Medulla oblongata (tissue), 1 donor: ENCODE results near the gene KCNK17.

Source experiments
- DNase-seq: peaks from one replicate; pipeline ENCODE4 v3.0.0-alpha.2; 2015; ENCODE audit errors: extremely low spot score

KCNK17 gene, protein sequence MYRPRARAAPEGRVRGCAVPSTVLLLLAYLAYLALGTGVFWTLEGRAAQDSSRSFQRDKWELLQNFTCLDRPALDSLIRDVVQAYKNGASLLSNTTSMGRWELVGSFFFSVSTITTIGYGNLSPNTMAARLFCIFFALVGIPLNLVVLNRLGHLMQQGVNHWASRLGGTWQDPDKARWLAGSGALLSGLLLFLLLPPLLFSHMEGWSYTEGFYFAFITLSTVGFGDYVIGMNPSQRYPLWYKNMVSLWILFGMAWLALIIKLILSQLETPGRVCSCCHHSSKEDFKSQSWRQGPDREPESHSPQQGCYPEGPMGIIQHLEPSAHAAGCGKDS

DNA sequence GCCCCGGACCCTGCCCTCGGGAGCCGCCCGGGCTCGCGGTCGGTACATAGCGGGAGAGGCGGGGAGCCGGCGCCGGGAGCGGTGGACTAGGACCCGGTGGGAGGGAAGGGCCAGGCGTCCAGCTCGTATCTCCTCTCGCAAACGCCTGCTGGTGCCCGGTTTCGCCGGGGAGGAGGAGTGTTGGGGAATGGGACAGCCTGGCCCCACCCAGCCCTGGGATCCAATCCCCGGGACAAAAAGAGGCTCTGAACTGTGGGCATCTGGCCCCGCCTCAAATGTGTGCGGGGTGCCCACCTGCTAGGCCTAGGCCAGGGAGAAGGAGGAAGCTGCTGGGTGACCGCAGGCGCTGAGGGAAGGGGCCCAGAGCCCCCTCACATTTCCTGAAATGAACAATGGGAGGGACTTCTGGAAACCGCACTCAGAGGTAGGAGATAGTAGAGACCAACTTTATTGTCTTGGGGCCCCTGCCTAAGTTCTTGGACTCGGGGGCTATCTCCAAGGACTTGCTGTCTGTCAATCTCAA, at the start of gene KCNK17:
TSS of gene KCNK17 (minus strand) at position 147 of the 523 bp plus-strand sequence. CDS start at position 48, 99 bp downstream.
- DNase-seq, result no peak

DNA sequence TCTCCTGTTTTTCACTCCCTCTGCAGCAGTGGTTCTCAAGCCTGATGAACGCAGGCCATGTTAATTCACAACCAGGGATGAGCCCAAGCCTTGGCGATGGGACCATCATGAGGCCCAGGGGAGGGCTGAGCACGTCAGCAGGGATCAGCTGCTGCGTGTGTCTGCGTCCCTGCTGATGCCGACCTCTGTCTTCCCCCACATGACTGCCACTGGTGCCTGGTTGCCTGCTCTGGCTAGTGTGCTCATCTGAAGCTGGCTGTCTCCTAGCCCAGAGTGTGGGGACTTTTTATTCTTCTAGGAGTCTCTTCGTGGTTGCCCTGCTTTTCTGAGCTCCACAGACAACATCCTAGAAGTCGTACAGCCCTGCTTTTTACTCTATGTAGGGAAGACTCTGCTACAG, 49.1 kb upstream of the KCNK17 start:
- DNase-seq, result no peak

DNA sequence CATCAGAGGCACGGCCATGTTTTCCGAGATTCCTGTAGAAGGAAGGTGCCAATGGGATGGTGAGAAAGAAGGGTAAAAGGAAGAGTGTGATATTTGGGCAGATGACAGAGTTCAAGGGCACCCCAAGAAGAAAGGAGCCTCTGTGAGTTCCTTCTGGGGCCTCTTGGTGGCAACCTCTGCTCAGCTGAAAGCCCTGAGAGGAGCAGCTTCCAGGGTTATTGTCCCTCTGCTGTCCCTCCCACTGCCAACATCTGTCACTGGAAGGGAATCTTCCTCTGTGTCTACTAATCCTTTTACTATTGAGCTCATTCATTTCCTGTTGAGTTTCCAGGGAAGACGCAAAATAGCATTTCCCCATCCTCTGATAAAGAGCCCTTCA, 48.3 kb upstream of the KCNK17 start:
- peak; percentile 79 for DNase-seq

DNA sequence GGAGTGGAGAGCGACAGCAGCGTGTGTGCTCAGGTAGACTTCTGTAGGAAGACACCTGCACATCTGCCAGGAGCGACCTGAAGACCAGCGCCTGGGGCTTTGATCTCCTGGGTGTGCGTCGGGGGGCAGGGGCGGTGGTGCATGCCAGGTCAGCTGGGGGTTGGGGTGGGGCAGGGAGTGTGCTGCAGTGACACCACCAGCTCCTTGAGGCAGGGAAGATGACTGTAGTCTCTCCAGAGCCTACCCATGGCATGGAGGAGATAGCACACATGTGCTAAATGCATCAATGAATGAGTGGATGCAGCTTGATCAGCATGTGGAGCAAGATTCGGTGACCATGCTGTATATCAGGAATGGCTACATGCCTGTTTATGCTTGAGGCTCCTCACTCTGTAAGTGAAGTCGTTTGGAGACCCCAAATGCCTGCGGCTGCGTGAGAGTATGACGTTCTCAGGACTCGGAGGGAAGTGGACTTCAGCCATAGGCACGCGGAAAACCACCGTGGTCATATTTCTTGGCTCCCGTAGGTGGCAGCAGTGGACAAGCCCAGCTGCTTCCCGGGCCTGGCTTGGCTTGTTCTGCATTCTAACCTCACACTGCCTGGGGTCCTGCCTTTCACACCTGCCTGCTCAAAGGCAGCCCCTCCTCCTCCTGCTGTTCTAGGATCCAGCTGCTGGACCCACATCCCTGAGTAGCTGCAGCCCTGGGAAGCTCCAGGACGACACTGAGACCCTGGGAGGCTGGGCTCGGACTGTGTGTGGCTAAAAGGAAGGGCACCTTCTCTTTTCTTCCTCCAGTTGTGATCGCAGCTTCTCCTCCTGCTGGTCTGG, 47.7 kb upstream of the KCNK17 start:
- DNase-seq, result peak; percentile 90

DNA sequence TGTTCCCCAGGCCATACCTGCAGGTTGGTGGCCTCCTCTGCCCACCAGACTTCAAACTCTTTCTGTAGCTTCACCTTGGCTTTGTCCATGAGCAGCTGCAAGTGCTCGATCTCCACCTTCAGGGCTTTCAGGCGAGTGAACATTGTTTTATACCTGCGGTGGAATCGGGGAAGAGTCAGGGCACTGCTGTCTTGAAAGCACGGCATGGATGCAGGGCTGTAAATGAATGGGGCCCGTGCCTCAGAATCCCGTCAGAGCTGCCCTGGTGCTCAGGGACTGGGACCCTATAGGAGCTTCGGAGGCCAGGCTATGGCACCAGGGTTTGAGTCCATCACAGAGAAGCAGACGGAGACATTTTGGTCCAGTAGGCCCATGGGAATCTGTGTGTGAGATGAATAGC, 46.2 kb upstream of the KCNK17 start:
- no peak for DNase-seq

DNA sequence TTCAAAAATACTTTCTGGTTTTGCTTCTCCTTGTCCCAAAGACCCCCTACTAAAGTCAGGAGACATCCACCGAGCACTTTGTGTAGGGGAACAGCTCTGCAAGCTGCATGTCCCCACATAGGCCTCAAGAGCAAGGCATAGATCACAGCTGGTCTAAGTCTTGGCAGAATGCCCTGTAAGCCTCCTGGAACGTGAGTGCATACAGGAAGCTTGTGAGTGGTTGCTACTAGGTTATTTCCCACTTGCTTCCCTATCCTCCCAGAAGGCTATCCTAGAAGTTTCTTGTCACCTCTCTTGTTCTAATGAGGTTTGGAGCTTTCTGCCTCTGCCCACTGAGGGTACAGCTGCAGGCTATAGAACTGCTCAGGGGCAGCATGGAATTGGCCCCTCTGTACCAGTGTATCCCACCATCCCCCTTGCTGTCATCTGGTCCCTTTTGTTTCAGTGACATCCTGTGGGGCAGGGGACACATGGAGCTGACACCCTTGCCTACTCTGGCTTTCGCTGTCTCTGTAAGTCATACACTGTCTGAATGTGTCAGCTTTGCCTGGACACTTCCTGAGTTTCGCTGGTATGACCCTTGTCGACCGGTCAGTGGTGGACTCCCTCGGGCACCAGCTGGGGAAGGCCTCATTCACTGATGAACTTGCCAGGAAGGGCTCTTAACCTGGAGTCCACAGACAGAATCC, 43.9 kb upstream of the KCNK17 start:
- no peak for DNase-seq

DNA sequence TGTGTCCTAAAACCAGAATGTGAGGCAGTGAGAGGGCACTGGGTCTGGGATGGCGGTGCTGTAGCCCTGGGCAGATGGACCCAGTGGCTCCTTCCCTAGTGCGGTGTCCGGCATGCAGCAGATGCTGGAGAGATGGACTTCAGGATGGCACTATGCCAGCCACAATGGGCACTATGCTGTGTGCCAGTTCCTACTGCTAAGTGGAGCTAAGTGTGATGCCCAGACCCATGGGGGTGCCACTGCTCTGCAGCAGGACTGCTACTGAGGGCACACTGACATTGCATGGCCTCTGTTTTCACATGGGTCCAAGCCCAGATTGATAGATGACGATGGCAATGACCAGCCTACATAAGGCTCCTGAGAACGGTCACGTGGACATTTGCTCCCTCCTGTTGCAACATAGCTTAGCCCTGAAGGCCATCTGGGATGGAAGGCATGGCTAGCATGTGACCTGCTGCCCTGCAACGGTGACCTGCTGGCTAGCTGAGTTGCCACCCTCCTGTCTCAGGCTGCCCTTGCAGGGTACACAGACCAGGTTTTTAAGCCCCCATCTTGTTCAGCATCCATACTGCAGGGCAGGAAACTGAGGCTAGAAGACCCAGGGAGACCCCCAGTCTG, 39.6 kb upstream of the KCNK17 start:
- DNase-seq, result no peak

DNA sequence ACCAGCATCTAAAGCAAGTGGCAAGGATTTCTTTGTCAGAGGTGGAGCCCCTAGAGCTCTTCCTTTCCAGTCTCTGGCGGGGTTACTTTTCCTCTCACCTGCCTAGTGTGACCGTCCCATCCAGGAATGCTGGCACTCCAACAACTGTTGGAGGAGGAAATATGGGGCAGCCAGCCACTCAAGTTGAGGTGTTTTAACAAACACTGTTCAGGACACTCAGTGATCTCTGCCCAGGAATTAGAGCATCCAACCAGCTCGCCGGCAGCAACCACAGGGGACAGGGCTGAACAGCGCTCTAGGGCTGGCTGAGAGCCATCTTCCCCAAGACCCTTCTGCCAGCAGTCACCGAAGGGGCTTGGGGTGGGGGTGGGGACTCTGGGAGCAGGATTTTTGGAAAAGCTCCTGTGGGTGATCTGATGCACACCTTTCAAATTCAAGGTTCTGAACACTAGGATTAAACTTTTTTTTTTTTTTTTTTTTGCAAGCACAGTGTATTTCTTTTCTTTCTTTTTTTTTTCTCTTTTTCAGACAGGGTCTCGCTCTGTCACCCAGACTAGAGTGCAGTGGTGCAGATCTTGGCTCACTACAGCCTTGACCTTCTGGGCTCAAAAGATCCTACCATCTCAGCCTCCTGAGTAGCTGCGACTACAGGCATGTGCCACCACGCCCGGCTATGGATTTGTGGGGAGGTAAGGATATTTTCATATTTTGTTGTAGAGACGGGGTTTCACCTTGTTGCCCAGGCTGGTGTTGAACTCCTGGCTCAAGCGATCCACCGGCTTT, 36.7 kb upstream of the KCNK17 start:
- no peak for DNase-seq

DNA sequence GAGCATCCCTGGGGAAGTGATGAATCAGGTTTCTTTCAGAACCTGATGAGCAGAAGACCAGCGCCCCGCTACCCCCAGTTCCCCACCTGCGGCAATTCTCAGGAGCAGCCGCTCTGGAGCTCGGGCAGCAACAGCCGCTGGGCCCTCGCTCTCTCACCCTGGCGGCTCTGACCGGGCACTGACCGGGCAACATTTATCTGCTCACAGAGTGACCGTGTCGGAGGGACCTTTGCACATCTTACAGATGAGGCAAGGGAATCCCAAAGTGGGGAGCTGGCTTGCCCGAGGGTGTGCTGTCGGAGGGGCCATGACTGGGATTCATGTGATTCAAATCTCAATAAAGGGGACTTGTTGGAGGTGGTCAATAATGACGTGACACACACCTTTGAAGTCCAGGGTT, 34.5 kb upstream of the KCNK17 start:
- DNase-seq, result no peak

DNA sequence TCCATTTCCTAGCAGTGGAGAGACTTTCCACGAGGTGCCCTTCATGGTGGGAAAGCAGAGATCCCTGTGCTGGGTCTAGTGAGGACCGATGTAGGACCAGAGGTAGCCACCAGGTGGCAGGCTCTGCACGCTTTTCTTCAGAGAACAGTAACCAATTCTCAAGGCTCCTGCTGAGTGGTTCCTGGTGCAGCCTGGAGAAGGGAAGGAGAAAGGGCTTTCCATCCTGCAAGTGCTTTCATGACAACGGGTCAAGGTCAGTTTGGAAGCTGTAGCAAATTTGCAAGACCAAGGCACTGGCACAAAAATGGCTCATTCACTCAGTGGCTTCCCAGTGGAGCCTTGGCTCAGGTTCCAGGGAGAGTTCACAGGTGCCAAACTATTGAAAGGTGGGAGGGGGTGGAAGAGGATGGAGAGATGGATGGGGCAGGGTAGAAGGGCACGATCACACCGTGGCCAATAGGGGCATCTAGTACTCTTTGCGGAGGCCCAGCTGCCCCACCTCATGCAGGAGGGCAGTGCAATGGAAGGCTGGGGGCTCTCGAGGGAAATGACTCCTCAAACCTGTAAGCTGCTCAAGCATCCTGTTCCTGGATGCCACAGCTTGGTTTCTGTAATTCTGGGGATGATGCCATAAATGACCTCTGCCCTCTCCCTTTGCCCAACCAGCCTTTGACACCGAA, 33.8 kb upstream of the KCNK17 start:
- peak; percentile 81 for DNase-seq

DNA sequence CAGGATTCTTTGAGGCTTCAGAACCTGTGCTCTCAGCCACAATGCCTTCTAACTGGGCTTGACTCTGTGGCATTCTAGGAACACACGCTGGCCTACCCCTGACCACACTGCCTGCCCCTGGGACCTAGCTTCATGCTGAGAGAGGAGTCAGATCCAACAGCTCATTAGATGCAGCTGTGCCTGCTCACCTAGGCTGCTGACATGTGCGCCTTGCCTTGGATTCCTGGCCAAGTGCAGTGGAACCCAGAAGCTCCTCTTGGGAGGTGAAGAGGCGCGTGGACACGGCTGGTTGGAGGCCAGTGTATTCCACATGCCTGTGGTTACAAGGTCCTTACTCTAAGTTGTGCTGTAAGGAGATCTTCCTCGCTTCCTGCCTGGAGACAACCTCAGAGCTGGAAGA, 33.0 kb upstream of the KCNK17 start:
- DNase-seq, result no peak

DNA sequence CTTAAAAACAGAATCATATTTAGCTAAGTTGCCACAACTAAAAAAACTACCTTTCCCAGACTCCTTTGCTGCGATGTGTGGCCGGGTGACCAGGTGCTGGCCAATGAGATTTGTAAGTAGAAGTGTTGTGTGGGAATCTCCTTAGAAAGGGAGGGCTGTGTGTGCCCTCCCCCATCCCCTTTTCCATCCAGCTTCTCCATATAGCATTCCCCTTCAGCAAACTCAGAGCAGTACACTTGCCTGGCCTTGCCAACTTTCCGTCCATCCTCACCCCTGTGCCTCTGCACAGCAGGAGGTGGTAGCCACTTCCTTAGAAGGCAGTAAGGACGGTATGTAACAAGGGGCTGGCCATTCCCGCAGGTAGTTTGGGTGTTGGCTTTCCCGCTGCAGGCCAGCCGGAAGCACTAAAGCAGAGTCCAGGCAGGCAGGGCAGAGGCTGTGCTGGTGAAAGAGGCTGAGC, 30.6 kb upstream of the KCNK17 start:
- no peak for DNase-seq

DNA sequence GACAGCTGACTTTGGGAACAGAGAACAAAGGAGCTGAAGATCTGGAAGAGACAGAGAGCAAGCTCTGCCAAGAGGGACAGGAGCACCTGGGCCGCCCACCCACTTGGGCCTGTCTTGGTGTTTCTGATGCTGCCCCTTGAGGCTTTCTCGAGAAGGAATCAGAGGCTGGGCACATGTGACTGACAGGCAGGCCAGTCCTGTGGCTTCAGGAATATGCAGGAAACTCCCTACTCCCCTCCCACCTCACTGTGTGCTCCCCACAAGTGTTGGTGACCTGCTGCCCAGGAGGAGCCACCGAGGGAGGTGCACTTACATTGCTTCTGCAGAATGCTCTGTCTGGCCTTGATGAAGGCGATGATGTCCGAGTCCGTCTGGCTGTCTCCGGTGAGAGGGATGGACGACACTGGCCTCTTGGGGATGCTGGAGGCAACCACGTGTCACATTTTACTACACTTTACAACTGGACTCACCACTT, 29.2 kb upstream of the KCNK17 start:
- DNase-seq, result no peak

DNA sequence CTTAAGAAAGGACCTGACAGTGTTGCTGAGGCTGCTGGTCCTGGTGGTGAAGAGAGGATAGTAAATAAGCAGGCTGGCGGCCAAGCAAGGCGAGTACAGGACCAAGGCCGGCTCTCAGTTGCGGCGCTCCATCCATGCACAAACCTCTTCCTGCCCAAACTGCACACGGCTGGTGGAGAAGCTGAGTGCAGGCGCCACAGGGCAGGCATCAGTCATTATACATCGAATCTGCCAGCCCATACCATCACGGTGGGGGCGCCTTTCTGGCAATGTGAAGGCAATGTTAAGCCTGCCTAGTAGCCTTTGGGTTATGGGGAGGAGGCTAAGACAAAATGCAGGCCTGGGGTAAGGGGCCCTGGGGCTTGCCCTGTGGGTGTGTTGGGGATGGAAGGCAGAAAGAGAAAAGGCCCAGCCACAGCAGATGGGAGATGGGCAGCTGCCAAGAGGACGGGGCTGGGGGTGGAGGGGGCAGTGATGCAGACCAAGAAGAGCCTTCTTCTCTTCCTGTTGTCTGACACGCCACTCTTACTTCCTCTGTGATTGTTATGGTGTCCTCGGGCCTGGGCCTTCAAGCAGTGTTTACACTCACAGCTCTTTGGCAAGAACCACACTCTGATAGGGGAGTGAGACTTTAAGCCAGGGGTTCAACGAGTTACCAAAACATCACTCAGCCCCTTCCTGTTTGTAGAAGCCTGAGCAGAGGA, 28.6 kb upstream of the KCNK17 start:
- peak; percentile 41 for DNase-seq

DNA sequence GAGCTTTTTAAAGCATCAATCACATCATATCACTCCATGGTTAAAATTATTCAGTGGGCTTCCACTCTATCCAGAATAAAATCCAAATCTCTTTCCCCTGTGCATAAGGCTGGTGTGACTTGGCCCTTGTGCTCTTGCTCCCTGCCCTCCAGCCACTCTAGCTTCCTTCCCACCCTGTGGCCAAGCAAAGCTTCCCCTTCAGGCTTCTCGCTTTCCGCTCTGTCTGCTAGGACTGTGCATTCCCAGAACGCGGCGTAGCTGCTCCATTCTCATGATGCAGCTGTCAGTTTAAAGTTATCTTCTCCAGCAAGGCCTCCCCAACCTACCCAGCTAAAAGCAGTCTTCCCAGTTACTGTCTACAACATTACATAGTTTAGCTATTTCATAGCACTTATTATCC, 27.7 kb upstream of the KCNK17 start:
- no peak for DNase-seq

DNA sequence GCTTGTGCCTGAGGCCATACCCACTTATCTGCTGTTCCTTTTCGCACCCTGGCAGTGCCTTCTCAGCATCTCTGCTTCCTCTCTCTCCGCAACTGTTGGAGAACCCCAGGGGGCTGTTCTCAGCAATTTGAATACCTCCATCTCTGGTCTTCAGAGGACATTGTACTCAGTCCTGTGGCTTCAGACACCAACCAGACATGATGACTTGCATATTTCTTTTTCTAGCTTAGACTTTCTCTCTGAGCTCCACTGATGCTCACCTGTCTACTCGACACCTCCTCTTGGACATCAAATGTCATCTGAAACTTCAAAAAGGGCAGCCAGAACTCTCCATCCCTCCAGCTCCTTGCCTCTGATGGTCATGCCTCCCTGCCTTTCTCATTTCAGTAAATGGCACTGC, 27.1 kb upstream of the KCNK17 start:
- DNase-seq, result no peak

DNA sequence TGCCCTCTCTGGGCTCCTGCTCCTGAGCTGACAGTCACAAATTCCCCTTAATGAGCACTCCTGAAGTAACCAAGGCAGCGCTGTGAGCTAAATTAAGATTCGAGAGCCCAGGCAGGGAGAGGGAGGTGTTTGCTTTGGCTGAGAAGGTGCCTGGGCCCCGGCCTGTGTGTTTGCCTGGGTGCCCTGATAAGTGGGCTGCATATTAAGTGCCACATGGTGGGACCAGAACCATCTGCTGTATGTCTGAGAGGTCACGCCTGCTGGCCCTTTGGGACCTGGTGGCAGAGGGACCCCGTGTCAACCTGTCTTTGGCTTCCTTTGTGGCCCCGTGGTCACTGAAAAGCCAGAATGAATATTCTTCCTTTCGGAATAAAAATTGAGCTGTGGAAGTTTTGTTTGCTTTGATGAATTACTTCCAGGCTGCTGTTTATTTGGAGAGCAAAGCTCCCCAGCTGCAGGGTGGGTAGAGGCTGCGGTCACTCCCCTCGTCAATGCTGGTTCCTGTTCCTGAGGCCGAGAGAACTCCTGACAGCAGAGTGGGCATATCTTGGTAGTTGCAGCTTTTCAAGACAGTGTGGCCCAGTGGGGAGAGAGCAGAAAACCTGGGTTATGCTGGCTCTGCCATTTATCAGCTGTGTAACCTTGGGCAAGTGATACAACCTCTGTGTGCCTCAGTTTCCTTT, 25.8 kb upstream of the KCNK17 start:
- DNase-seq, result peak; percentile 54

DNA sequence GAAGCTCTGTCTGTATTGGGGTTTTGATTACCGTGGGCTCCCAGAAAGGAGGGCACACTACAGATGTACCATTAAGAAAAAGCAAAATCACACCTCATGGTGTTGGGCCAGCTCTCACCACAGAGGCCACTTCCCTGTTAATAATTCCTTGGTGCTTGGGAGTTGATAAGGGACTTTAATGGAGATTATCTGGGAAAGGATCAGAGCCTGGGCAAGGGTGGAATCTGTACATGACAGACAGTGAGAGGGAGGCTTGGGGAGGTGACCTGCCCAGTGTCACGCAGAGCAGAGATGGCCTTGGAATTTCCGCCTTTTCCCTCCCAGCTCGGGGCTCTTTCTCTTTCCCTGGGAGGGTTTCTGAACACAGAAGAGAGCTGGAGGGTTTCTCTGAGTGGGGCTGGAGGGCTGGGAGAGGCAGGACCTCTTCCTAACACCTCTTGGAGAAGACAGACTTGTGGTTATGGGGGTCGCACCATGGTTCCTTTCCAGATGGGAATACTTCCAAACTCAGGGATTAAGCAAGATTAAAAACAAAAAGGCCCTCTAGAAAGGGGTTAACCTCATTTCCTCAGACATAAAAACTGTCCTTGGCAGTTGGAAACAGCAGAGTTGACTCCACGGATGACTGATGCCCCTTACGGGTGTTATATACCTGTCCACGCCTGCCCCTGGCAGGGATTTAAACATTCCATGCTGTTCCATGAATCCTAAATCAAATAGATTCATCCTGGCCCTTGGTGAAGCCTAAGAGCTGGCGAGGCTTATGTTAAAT, 25.1 kb upstream of the KCNK17 start:
- no peak for DNase-seq
